NCI-H128 (cell line): Measurements from ENCODE around the gene PMEPA1.

Experiments
- DNase-seq: peaks from one replicate; lab custom pipeline; 2025; ENCODE audit not compliant: unreplicated experiment; lab: John Stamatoyannopoulos, UW

The PMEPA1 gene

DNA sequence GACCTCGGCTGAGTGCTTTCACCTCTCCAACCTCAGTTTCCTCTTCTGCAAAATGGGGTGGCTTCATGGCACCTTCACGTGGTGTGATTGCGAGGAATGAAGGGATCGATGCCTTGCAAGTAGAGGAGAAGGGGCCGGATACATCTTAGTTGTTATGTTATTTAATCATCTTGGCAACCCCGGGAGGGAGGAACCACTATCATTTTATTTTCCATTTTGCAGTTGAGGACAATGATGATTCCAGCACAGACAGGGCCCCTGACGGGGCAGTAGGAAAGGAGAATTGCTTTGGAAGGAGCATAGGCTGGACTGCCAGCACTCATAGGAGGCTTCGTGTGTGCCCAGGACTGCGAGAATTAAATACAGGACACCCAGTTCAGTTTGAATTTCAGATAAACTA is 2.5 kb upstream of the PMEPA1 start:
- no peak for DNase-seq

DNA sequence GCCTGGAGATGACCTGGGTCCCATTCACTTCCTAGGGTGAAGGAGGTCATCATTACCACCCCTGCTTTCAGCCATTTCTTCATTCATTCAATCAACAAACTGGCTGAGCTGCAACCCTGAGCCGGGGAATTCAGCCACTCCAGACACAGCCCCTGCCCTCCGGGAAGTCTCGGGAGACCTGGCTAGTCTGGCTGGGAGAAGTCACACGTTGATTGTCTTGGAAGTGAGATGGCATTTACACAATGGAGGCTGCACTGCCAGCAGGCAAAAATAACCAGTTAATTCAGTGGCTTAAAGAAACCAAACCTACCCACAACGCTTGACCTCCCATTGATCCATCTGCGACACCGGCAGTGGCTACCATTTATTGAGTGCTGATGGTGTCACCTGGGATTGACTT is 2.0 kb upstream of the PMEPA1 start:
- no peak for DNase-seq

DNA sequence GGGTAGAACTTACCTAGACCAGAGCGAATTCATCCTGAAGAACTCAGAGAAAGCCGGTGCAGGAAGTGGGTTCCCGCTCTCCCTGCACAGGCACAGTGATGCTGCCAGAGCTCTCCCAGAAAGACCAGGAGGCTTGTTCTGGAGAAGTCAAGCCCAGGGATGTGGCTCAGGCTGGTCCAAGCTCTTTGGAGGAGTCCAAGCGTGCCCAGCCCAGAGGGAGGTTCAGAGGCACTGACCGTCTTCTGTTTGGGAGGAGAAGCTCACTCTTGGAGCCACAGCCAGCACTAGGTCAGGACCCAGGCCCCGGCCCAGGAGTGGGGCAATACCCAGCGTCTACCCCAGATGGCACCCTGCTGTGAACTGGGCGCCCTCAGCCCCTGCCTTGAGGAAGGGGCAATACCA is 1.5 kb upstream of the PMEPA1 start:
- DNase-seq, result no peak

DNA sequence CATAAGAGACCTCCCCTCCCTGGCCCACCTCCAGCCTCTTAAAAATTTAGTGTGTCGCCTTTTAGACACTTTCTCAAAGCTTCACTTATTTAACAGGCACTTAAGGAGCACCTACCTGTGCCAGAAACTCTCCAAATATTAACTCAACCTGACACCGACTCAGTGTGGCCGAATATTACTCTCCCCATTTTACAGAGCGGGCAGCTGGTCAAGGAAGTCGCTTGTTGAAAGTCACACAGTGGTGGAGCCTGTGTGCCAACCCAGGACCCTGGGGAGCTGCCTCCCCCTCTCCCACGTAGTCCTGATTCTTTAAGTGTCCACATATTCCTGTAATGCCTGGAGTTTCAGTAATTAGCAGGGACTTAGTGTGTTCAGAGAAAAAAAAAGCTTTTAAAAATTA is 1.0 kb upstream of the PMEPA1 start:
- no peak for DNase-seq

DNA sequence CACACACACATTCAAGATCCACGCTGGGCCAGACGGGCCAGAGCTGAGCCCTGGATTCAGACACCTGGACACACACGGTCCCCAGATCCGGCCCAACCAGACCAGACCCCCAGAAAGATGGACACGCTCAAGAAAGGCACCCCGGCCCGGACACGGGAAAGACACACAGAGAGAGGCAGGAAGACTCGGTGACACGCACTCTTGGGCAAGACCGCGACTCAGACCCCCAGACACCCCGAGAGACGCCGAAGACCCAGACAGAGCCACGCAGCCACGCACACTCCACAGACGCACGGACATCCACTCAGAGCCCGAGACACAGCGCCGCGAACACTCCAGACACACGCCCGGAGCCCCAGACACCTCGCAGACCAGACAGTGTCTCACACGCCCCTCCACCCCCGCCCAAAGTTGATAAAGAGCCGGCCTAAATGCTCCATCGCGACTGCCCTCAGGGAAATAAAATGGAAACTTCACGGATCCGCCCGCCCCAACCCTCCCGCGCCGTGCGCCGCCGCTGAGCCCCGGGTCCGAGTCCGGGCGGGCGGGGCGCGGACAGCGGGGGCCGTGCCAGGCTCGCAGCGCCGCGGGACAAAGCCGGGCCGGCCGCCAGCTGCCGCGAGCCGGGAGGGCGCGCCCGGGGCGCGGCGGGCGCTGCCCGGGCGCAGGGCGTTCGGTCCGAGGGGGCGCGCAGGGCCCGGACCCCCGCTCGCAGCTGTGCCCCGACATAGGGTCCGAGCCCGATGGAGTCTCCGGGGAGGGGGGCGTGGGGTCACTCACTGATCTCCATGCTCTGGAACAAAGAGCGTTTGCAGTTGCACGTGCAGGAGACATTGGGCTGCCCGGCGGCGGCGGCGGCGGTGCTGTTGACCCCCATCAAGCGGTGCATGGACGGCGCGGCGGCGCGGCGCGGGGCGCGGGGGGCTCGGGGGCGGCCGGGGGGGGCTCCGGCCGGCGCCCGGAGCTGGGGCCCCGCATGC is 831 bp downstream of the PMEPA1 start:
- no peak for DNase-seq

DNA sequence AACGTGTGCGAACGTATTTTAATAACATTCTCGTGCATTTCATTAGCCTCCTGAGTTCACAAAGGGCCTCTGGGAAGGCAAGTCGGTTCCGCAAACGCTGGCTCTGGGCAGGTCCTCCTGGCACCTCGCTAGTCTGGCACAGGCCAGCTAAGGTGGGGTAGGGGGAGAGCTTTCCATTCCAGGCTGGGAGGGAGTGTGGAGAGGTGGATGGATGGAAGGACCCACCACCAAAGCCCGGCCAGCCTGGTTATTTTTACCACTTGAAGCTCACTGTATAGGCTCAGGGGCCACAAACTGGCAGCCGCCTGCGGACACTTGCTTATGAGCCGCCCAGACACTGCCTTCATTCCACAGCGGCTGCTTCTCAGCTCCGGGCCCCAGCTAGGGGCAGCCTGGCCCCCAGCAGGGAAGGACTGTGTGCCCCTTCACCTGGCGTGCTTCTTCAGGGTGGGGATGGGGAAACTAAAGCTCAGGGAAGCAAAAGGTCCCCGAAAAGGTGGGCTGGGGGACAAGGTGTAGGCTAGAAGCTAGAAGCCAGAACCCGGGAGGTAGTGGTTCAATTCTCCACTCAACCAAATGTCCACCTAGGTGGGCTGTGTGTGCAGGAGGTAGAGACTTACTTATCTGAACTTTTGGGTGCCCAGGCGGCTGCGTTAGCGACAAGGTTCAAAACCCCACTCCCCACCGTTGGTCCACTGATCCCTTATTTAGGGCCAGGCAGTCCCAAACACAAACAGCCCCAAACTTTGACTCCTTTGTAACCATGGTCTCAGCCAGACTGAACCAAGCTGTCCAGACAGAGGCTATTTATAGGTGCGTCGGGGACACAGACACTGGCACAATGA is 1.7 kb downstream of the PMEPA1 start:
- no peak for DNase-seq

DNA sequence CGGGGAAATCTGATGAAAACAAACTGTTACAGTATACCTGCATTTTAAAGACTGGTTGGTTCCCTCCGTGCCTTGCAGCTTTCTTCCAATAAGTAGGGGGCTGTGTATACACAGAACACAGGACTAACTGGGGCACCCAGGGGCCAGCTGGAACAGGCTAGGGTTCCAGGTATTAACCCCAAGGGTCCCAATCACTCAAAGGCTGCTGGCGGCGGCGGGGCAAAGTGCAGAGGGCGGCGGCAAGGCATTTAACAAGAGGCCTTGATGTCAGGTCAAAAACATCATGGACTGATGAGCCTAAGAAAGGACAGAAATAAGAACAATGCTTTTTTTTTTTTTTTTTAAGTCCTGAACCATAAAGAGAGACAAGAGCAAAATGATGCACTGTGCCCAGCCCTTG is 2.5 kb downstream of the PMEPA1 start:
- no peak for DNase-seq

DNA sequence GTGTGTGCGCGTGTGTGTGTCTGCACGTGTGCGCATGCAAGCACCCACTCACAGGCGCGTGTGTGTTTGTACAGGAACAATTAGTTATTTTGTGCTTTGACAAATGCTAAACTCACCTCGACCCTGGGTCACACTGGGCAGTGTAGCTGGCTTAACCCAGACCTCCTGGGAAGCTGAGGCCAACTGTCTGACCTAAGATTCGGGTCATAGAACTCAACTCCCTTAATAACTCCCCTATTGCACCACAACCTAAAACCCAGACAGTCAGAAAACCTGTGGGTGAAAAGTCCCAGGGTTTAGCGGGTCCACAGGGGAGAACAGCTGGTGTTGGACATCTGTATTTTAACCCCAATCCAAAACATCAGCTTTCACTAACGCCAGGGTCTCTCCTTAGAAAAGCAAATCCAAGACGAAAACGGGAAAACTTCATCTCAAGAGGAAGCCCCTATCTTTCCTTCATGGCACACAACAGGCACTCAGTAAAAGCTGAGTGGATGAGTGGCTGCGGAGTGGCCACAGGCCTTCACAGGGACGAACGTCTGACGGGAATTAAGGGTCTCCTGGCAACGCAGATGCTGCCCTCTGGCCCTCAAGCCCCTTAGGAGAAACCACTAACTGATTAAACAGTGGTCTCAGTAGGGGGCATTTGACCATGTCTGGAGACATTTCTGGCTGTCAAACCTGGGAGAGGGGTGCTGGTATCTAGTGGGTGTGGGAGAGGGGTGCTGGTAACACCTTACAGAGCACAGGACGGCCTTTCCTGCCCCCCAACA is 4.5 kb downstream of the PMEPA1 start:
- DNase-seq, result no peak

DNA sequence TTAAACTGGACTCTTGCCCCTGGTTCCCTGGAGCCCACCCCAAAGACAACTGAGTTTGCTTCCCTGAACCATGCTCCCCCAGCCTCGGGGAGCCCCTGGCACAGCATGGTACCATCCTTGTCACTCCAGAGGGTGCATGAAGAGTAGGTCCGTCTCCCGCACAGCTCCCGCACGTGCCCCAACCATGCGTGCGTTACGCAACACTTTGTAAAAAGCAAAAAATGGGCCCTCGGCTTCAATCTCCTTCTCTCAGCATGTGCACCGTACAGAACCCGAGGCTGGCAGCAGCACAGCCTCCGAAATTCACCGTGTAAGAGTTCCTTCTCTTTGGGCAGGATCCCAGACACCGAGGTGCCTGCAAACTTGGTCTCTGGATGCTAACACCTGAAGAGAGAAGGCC is 5.6 kb downstream of the PMEPA1 start:
- no peak for DNase-seq

DNA sequence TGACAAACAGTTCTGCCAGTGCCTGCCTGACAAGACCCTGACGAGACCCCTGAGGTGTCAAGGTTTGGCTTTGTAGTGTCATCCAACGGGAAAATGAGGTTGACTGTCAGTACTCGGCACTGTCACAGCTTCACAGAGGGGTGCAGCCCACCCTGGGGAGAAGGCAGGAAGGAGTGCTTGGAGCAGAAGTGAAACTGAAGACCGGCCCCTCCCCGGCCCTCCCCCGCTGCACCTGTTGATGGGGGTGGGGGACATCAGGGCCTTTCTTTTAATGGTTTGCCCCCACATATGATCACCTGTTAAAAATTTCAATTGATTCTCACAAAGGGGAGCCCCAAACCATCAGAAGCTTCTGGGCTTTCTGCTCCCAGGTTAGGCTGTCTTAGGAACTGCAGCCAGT is 6.8 kb downstream of the PMEPA1 start:
- no peak for DNase-seq

DNA sequence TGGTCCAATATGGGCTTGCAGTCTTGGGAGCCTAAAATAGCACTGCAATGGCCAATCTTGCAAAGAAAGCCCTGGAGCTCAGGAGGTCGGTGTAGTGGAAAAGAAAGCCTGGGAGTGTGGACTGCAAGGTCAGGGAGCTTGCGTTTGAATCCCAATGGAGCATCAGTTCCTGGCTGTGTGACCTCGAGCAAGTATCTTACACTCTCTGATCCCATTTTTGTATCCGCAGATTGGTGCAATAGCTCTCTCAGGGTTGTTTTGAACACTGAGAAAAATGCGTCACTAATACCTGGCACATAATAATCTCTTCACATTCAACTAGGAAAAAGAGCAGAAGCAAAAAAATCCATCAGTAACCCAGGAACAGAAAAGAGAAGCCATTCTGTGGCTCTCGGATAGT is 7.3 kb downstream of the PMEPA1 start:
- DNase-seq, result no peak

DNA sequence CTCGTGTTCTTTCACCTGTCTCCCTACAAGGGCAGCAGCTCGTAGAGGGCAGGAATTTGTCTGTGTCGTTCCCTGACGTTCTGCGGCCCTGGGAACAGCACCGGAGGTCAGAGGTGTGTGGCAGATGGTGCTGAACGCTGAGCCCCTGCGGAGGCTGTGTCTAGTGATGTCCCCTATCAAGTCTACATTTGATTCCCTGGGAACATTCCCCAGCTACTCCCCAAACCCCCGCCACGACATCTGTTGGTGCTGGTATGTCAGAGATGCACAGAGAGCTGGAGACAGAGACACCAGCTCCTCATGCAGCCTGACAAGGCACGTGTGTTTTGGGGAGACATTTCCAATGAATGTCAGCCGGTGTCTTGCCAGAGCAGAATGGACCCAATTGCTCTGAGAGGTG is 7.7 kb downstream of the PMEPA1 start:
- no peak for DNase-seq

DNA sequence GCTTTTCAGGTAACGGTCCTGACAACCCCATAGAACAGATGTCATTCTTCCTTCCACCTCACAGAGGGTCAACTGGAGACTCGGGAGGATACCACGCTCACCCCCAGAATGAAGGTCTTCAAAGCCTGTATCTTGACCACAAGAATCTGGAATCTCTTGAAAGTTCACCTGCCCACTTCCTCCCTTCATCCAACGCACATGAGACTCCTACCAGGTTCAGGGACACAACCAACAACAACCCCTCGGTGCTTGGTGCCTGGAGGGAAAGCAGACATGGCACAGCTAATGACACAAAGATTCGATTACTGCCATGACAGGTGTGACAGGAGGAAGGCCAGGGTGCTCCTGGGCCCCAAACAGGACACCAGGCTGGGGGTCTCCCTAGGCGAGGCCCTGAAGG is 8.2 kb downstream of the PMEPA1 start:
- no peak for DNase-seq

DNA sequence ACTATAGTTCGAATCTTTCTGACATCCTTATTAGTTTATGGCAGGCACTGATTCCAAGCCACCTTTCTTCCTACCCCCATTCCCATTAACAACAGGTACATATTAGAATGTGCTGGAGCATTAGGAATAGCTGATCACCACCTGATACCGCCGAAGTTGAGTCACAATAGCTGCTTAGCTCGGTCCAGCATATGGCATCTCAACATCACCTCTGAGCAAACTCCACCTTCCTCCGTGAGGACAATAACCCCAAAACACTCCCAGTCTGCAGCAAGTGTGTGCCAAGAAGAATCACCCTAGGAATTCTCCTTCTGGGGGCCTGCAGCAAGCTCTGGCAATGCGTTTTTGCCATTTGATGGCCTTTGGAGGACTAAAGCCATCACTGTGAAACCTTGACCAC is 8.7 kb downstream of the PMEPA1 start:
- no peak for DNase-seq

DNA sequence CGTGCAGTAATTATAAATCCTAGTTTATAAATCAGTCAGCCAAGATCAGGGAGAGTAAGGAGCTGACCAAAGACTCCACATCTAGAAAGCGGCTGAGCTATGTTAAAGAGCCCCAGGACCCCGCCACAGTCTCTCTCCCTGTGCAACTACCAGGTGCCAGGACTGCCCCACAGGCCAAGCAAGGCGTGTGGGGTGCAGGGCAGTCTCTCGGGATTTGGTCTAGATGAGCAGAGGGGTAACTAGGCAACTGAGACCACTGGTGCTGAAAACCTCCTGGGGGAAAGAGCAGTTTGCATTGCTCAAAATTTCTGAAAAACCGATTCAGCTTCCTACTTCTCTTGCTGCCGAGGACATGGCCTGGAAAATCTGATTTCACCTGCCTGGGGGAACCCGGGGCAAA is 10.4 kb downstream of the PMEPA1 start:
- DNase-seq, result no peak

DNA sequence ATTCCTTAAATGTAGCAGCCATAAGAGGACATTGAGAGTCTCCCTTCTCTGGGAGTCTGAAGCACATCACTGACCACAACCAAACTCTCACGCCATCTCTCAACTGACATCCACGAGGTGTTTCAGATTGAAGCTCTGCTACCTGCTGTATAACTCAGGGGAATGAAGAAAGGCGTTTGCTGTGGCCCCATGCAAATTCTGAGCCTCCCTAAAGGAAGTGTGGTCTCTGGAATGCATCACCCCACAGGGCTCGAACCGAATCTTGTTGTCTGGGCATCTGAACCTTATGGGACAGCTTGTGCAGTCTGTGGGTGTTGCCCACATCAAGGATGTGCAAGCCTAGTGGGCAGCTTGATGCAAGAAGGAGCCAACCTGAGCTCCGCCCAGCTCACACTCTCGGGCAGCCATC is 10.9 kb downstream of the PMEPA1 start:
- DNase-seq, result no peak

DNA sequence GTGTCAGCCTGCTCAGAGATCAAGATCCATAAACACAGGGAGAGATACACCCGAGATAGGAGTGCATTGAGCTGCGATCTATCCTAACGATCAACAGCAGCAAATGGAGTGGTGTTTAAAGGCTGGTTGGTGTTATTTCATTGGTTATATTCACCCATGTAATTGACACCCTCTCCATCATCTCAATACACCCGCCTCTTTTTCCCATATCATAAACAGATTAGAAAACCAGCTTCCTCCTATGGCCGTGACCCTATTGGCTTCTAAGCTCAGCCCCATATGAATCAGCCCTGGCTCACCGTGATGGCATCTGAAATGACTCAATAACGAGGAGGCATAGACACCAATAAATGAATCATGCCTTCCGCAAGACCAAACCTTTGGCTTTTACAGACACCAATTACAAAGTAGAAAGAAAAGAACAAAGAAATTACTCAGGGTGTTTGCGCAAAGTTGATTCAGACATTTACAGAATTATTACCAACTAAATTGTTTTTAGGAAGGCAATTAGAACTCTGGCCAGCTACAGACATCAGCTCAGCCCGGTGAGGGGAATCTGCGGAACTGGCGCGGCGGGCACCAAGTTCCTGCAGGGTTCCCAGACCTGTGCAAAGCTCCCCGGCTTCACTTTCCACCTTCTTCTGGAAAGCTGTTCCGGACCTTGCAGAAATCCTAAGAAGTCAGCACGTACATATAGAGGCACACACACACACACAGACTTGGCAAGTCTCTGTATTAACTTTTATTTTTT is 11.5 kb downstream of the PMEPA1 start:
- no peak for DNase-seq

DNA sequence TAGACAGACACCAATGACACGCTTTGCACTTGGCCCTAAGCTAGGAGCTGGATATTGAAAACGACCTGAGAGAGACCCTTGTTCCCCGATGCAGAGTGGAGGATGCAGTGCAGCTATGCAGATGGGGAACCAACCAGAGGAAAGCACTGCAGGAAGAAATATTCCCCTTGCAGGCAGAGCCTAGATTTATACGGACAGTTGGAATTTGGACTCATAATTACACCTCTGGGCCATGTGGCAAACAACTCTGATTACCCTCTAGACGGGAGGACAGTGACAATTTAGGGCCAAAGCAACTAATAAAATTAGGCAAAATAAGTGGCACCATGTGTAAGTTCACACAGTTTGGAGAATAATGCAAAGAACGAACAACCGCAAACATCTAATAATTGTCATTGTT is 12.3 kb downstream of the PMEPA1 start:
- no peak for DNase-seq

DNA sequence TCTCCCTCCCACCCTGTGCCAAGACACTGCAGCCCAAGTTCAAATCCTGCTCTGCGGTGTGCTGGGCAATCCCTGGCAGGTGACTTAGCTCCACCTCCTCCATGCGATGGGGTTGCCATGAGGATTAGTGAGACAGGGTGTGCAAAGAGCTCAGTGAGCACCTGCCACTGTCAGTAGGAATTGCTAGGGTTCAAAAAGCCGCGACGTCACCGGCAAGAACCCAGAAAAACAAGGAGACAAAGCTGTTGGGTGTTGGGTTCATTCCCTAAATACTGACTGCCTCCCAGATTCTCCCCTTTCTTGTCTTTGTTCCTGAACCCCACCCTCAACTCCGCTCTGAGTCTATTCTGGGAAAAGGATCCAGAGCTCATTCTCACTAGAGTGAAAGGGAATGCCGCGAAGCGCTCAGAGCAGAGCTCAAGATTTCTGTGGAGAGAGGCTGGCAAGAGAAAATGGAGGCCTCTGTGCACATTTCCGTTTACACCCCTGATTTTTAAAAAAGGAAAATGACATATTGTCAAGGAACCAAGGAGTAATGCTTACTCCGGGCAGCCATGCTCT is 13.3 kb downstream of the PMEPA1 start:
- no peak for DNase-seq

DNA sequence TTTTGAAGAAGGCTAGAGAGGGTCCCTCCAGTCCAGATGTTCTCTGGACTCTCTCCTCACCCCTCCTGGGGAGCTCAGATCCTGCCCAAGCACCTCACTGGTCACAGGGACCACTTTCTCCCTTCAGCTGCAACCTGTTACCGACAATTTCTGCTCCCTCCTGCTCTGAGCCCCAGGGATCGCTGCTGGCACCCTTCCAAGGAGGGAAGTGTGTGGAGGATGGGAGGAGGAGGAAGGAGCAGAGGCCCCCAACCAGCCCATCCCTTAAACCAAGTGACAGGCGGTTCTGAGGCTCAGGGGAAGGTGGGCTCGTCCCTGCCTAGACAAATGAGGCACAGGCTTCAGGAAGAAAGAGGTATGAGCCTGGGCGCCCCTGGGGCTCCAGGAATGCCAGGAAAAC is 13.9 kb downstream of the PMEPA1 start:
- no peak for DNase-seq
